Endothelial cell of umbilical vein (primary cell): ENCODE measurements around the gene THBS1. TPM values are rescaled to one million over a fixed set of nuclear protein-coding genes. Genes with fewer than 3 reads are reported as not detected.

Experiments
- polyA plus RNA-seq, 4 experiments: library from polyadenylated mRNA; depleted of rRNA in 3 of 4; stranded (reverse) in 3 of 4; unstranded in 1 of 4; fragments of >200 nt; gene quantifications; 2 replicates each; pipeline versions ENCODE4 v1.2.1 to v1.2.3, GENCODE V29; 2011 to 2012; ENCODE audit warnings: missing spikeins in 1 of 4
- total RNA-seq: library from RNA; stranded (reverse); gene quantifications from 2 replicates; pipeline ENCODE4 v1.2.3, GENCODE V29; 2021

The THBS1 gene
- total and polyA plus RNA-seq, 2 donors (not counting 3 experiments of a cell fraction or from before 2014, with no cell fraction given) = 6,293 to 8,883 TPM

Other genes with a start within 250 kb of the THBS1 start
- gene FSIP1, start 201.8 kb downstream of the THBS1 start, total RNA-seq = 1.1 and 1.2 TPM in 2 replicates
- gene FSIP1, start 201.8 kb downstream of the THBS1 start, polyA plus RNA-seq = 0.11 and 0.23 TPM in 2 replicates